IMR-90 (cell line): Measurements from ENCODE around the gene MYEOV.

Experiments used
- BHLHE40 ChIP-seq: fragments of 150-350 bp; IDR thresholded peaks from 2 replicates; pipeline ENCODE4 v1.6.1; 2016; ENCODE audit warnings: mild to moderate bottlenecking, low read depth, low read length
- CEBPB ChIP-seq: IDR thresholded peaks from 2 replicates; pipeline ENCODE4 v1.6.1; 2012; ENCODE audit warnings: low read depth, low read length, improper control_type of control experiment
- CTCF ChIP-seq: conservative IDR thresholded peaks from 2 replicates; pipeline ENCODE4 v1.5.1; 2012; ENCODE audit warnings: mild to moderate bottlenecking, low read depth, low read length, improper control_type of control experiment
- ELK1 ChIP-seq: fragments of 150-350 bp; IDR thresholded peaks from 2 replicates; pipeline ENCODE4 v1.6.1; 2016; ENCODE audit warnings: low read depth, mild to moderate bottlenecking, low read length, moderate library complexity, borderline replicate concordance
- FOS ChIP-seq: fragments of 150-350 bp; IDR thresholded peaks from 2 replicates; pipeline ENCODE4 v1.6.1; 2016; ENCODE audit warnings: low read depth, low read length
- MAFK ChIP-seq: IDR thresholded peaks from 2 replicates; pipeline ENCODE4 v1.6.1; 2012; ENCODE audit warnings: low read depth, low read length, improper control_type of control experiment
- MAZ ChIP-seq: IDR thresholded peaks from 2 replicates; pipeline ENCODE4 v1.6.1; 2012; ENCODE audit warnings: low read depth, mild to moderate bottlenecking, low read length, improper control_type of control experiment, moderate library complexity, borderline replicate concordance
- MXI1 ChIP-seq: IDR thresholded peaks from 2 replicates; pipeline ENCODE4 v1.6.1; 2012; ENCODE audit warnings: low read depth, mild to moderate bottlenecking, low read length, moderate library complexity, borderline replicate concordance
- POLR2A ChIP-seq: IDR thresholded peaks from 2 replicates; pipeline ENCODE4 v1.6.1; 2012; ENCODE audit warnings: mild to moderate bottlenecking, low read depth, low read length
- RFX5 ChIP-seq: IDR thresholded peaks from 2 replicates; pipeline ENCODE4 v1.8.0; 2012; ENCODE audit warnings: low read depth, mild to moderate bottlenecking, low read length, moderate library complexity
- USF2 ChIP-seq: fragments of 150-350 bp; IDR thresholded peaks from 2 replicates; pipeline ENCODE4 v1.6.1; 2017; ENCODE audit warnings: mild to moderate bottlenecking, antibody characterized with exemption, low read length, low read depth

GRCh38 chr11:69307871-69308431, 14.0 kb downstream of the MYEOV start:
- TF ChIP-seq RFX5 (no peak), CEBPB (no peak), MAZ (no peak), ELK1 (no peak), CTCF (no peak), FOS (no peak), USF2 (no peak), POLR2A (no peak), MXI1 (no peak), MAFK (no peak), BHLHE40 (no peak)
